ENCODE results near the gene UBL7.
A peak's percentile ranks its signal among the peaks of the same experiment; 100 is the strongest.
"Not testable (repeated sequence)": the region's sequence is repeated elsewhere in the genome, so short reads cannot be mapped to it uniquely, and the experiment has no call there.

The UBL7 gene

GRCh38 chr15:74490339-74490689 is 29.4 kb upstream of the UBL7 start:
- TF ChIP-seq, protein P1, sequence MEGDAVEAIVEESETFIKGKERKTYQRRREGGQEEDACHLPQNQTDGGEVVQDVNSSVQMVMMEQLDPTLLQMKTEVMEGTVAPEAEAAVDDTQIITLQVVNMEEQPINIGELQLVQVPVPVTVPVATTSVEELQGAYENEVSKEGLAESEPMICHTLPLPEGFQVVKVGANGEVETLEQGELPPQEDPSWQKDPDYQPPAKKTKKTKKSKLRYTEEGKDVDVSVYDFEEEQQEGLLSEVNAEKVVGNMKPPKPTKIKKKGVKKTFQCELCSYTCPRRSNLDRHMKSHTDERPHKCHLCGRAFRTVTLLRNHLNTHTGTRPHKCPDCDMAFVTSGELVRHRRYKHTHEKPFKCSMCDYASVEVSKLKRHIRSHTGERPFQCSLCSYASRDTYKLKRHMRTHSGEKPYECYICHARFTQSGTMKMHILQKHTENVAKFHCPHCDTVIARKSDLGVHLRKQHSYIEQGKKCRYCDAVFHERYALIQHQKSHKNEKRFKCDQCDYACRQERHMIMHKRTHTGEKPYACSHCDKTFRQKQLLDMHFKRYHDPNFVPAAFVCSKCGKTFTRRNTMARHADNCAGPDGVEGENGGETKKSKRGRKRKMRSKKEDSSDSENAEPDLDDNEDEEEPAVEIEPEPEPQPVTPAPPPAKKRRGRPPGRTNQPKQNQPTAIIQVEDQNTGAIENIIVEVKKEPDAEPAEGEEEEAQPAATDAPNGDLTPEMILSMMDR (IDR thresholded peaks at IDR 0.05; ENCODE audit: insufficient read depth, low read length, poor library complexity, severe bottlenecking) = no peak
- no peak for DNase-seq (ENCODE audit: extremely low read depth, insufficient read length)
- no peaks in the 10 kb centered on the region for H3K27me3 ChIP-seq (replicated peaks; ENCODE audit: control insufficient read depth, insufficient read depth, low read length)
- no peak overlapping the region; the same call in 1 of the 2 replicates for H3K4me3 ChIP-seq (replicated peaks; ENCODE audit: low read depth, low read length)
- H3K36me3 ChIP-seq (ENCODE audit: control insufficient read depth, insufficient read depth, low read length) = peaks cover 2% of the 10 kb centered on the region

GRCh38 chr15:74489518-74490338 is 28.8 kb upstream of the UBL7 start:
- TF ChIP-seq, protein P1 (IDR thresholded peaks at IDR 0.05; ENCODE audit: insufficient read depth, low read length, poor library complexity, severe bottlenecking) = peak; percentile 80
- peaks cover 2% of the 10 kb centered on the region for H3K36me3 ChIP-seq (ENCODE audit: control insufficient read depth, insufficient read depth, low read length)
- peak overlapping the region; percentile 20 for H3K4me3 ChIP-seq (replicated peaks; ENCODE audit: low read depth, low read length)
- no peaks in the 10 kb centered on the region for H3K27me3 ChIP-seq (replicated peaks; ENCODE audit: control insufficient read depth, insufficient read depth, low read length)
- DNase-seq (ENCODE audit: extremely low read depth, insufficient read length) = peak; percentile 53

DNA sequence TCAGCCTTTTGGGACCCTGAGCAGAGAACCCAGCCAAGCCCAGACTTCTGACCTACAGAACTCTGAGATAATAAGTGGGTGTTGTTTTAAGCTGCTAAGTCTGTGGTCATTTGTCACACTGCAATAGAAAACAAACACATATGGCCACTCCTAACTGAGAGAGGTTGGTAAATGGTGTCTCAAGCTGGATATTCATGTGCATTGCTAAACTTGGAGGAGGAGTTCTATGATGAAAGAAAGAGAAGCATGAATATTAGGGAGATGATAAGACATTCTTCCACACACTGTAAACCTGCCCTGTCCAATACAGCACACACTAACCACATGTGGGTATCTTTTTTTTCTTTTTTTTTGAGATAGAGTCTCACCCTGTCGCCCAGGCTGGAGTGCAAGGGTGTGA is 27.8 kb upstream of the UBL7 start:
- H3K4me3 ChIP-seq (replicated peaks; ENCODE audit: low read depth, low read length) = no peak overlapping the region
- H3K27me3 ChIP-seq (replicated peaks; ENCODE audit: control insufficient read depth, insufficient read depth, low read length) = no peaks in the 10 kb centered on the region
- peaks cover 2% of the 10 kb centered on the region for H3K36me3 ChIP-seq (ENCODE audit: control insufficient read depth, insufficient read depth, low read length)
- no peak for DNase-seq (ENCODE audit: extremely low read depth, insufficient read length)
- TF ChIP-seq, protein P1 (IDR thresholded peaks at IDR 0.05; ENCODE audit: insufficient read depth, low read length, poor library complexity, severe bottlenecking) = no peak

- TF ChIP-seq, protein P1 (IDR thresholded peaks at IDR 0.05; ENCODE audit: insufficient read depth, low read length, poor library complexity, severe bottlenecking) = no peak
- Histone ChIP-seq H3K27me3 (replicated peaks; ENCODE audit: control insufficient read depth, insufficient read depth, low read length) (no peaks in the 10 kb centered on the region), H3K36me3 (ENCODE audit: control insufficient read depth, insufficient read depth, low read length) (peaks cover 4% of the 10 kb centered on the region), H3K4me3 (replicated peaks; ENCODE audit: low read depth, low read length) (no peak overlapping the region)
- DNase-seq (ENCODE audit: extremely low read depth, insufficient read length) = no peak
Measured at GRCh38 chr15:74482661-74483060, 21.7 kb upstream of the UBL7 start.

- not testable (repeated sequence) for H3K36me3 ChIP-seq (ENCODE audit: control insufficient read depth, insufficient read depth, low read length); H3K4me3 ChIP-seq (replicated peaks; ENCODE audit: low read depth, low read length); DNase-seq (ENCODE audit: extremely low read depth, insufficient read length); H3K27me3 ChIP-seq (replicated peaks; ENCODE audit: control insufficient read depth, insufficient read depth, low read length)
Measured at GRCh38 chr15:74480364-74480763, 19.4 kb upstream of the UBL7 start.

DNA sequence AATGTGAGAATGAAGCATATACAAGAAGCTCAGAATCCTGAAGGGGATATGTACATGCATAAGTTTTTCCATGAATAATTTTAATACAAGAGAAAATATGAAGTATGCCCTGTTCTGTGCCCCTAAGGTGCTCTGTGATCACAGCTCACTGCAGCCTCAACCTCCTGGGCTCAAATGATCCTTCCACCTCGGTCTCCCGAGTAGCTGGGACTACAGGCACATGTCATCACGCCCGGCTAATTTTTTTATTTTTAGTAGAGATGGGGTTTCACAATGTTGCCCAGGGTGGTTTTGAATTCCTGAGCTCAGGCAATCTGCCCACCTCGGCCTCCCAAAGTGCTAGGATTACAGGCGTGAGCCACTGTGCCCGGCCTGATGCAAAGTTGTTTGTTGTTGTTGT is 10.7 kb upstream of the UBL7 start:
- not testable (repeated sequence) for H3K27me3 ChIP-seq (replicated peaks; ENCODE audit: control insufficient read depth, insufficient read depth, low read length); DNase-seq (ENCODE audit: extremely low read depth, insufficient read length); H3K4me3 ChIP-seq (replicated peaks; ENCODE audit: low read depth, low read length)
- H3K36me3 ChIP-seq (ENCODE audit: control insufficient read depth, insufficient read depth, low read length) = peaks cover 12% of the 10 kb centered on the region
